Activated naive CD4-positive, alpha-beta T cell (primary cell): ENCODE results near the gene CADM4.
"Not testable (repeated sequence)": the region's sequence is repeated elsewhere in the genome, so short reads cannot be mapped to it uniquely, and the experiment has no call there.

Experiments used
- DNase-seq, 4 experiments: peaks; one replicate each; lab custom pipeline; 2025; lab: John Stamatoyannopoulos, UW

The CADM4 gene

GRCh38 chr19:43639519-43640423 lies at the start of gene CADM4:
CADM4 (minus strand) TSS chr19:43639850; CDS start chr19:43639790, 60 bp downstream.
- DNase-seq, result peak in 3 of 4 experiments; percentile 21 to 60 (median 39)

- DNase-seq, result no peak
Measured at GRCh38 chr19:43688059-43688701, 48.5 kb upstream of the CADM4 start.

GRCh38 chr19:43687660-43687997 lies 48.0 kb upstream of the CADM4 start:
- no peak for DNase-seq

GRCh38 chr19:43684326-43684725 lies 44.7 kb upstream of the CADM4 start:
- DNase-seq, result no peak

- DNase-seq, result no peak
Measured at GRCh38 chr19:43683905-43684304, 44.3 kb upstream of the CADM4 start.

- DNase-seq, result no peak
Measured at GRCh38 chr19:43682824-43683661, 43.4 kb upstream of the CADM4 start.

GRCh38 chr19:43682269-43682668 lies 42.6 kb upstream of the CADM4 start:
- not testable (repeated sequence) for DNase-seq

GRCh38 chr19:43681821-43682220 lies 42.2 kb upstream of the CADM4 start:
- no peak for DNase-seq

- DNase-seq, result no peak
Measured at GRCh38 chr19:43678512-43679261, 39.0 kb upstream of the CADM4 start.

GRCh38 chr19:43675906-43676305 lies 36.3 kb upstream of the CADM4 start:
- no peak for DNase-seq

- DNase-seq, result no peak
Measured at GRCh38 chr19:43675269-43675879, 35.7 kb upstream of the CADM4 start.

GRCh38 chr19:43674596-43674995 lies 34.9 kb upstream of the CADM4 start:
- no peak for DNase-seq

- no peak for DNase-seq
Measured at GRCh38 chr19:43674183-43674582, 34.5 kb upstream of the CADM4 start.

GRCh38 chr19:43673637-43674036 lies 34.0 kb upstream of the CADM4 start:
- no peak for DNase-seq

- DNase-seq, result no peak
Measured at GRCh38 chr19:43672061-43672679, 32.5 kb upstream of the CADM4 start.

GRCh38 chr19:43668406-43669109 lies 28.9 kb upstream of the CADM4 start:
- DNase-seq, result peak; percentile 81 to 95 (median 90)

- DNase-seq, result no peak
Measured at GRCh38 chr19:43667876-43668405, 28.3 kb upstream of the CADM4 start.

GRCh38 chr19:43667126-43667875 lies 27.7 kb upstream of the CADM4 start:
- DNase-seq, result no peak

GRCh38 chr19:43664018-43664417 lies 24.4 kb upstream of the CADM4 start:
- no peak for DNase-seq
